SU-DHL-6 (cell line): ENCODE results near the gene ADCY7.

Experiments
- H2AFZ ChIP-seq: fragments of 200-600 bp; sonication (generic); 2 replicates; pipeline ENCODE4 v1.6.1; 2014; ENCODE audit warnings: low read depth, mild to moderate bottlenecking, moderate library complexity, mixed read lengths, antibody characterized with exemption, low read length; ENCODE audit not compliant: severe bottlenecking
- H3F3A ChIP-seq: fragments of 200-600 bp; shearing (Covaris generic); 2 replicates; pipeline ENCODE4 v1.6.0; 2016; ENCODE audit warnings: antibody characterized with exemption, mild to moderate bottlenecking; ENCODE audit not compliant: insufficient read depth
- H3K27ac ChIP-seq: fragments of 200-600 bp; sonication (generic); 2 replicates; pipeline ENCODE4 v1.5.1; 2016; ENCODE audit warnings: low read depth, mild to moderate bottlenecking, low read length, moderate library complexity, mixed read lengths
- H3K27me3 ChIP-seq: fragments of 200-600 bp; sonication (generic), shearing (Covaris generic); 2 replicates; pipeline ENCODE4 v1.6.0; 2014; ENCODE audit warnings: mild to moderate bottlenecking, low read length
- H3K36me3 ChIP-seq: fragments of 200-600 bp; sonication (generic); 2 replicates; pipeline ENCODE4 v1.6.1; 2014; ENCODE audit warnings: mild to moderate bottlenecking, low read length, mixed read lengths
- H3K4me2 ChIP-seq: fragments of 300-600, 200-600 bp; shearing (Covaris generic), sonication (generic); 2 replicates; pipeline ENCODE4 v1.6.0; 2014; ENCODE audit warnings: low read length, low read depth, mild to moderate bottlenecking; ENCODE audit not compliant: poor library complexity, severe bottlenecking
- H3K4me3 ChIP-seq: fragments of 200-600 bp; sonication (generic); 2 replicates; pipeline ENCODE4 v1.5.1; 2014; ENCODE audit warnings: antibody characterized with exemption, low read length, mild to moderate bottlenecking, mixed read lengths; ENCODE audit not compliant: insufficient read depth, poor library complexity, severe bottlenecking
- H3K79me2 ChIP-seq: fragments of 200-600 bp; sonication (generic); 2 replicates; pipeline ENCODE4 v1.6.1; 2014; ENCODE audit warnings: mild to moderate bottlenecking, low read length, moderate library complexity; ENCODE audit not compliant: insufficient read depth
- H3K9ac ChIP-seq: fragments of 200-600 bp; sonication (generic); 2 replicates; pipeline ENCODE4 v1.7.0; 2014; ENCODE audit warnings: mild to moderate bottlenecking, low read length
- H3K9me2 ChIP-seq: fragments of 200-600 bp; sonication (generic); replicated peaks from 2 replicates; pipeline ENCODE4 v1.6.1; 2014; ENCODE audit warnings: low read length; ENCODE audit not compliant: insufficient read depth
- H3K9me3 ChIP-seq: fragments of 200-600 bp; sonication (generic); 2 replicates; pipeline ENCODE4 v1.6.1; 2014; ENCODE audit warnings: low read length, mixed read lengths; ENCODE audit not compliant: insufficient read depth
- H4K20me1 ChIP-seq: fragments of 200-600 bp; sonication (generic); 2 replicates; pipeline ENCODE4 v1.6.1; 2014; ENCODE audit warnings: low read depth, mild to moderate bottlenecking, antibody characterized with exemption, low read length, moderate library complexity, mixed read lengths
- EZH2phosphoT487 ChIP-seq: fragments of 200-600 bp; sonication (generic), shearing (Covaris generic); conservative IDR thresholded peaks from 2 replicates; pipeline ENCODE4 v1.6.1; 2018; ENCODE audit warnings: mild to moderate bottlenecking, antibody characterized with exemption, low read length, moderate library complexity, mixed read lengths
- TF ChIP-seq, protein P1 (sequence below): fragments of 200-600 bp; sonication (generic); IDR thresholded peaks from one replicate; pipeline ENCODE4 v1.5.1; 2017; ENCODE audit warnings: antibody characterized with exemption, mild to moderate bottlenecking, low read length, moderate library complexity; ENCODE audit not compliant: insufficient read depth, poor library complexity, severe bottlenecking

ADCY7 gene

GRCh38 chr16:50261160-50261706 lies 5.1 kb upstream of the ADCY7 start:
- Histone ChIP-seq H3K9me2 (no peaks in the 10 kb centered on the region), H3K79me2 (no peaks in the 10 kb centered on the region), H3K9me3 (no peaks in the 10 kb centered on the region), H4K20me1 (no peaks in the 10 kb centered on the region), H3K27ac (no peak overlapping the region), H2AFZ (no peak overlapping the region), H3K4me2 (no peak overlapping the region), H3K4me3 (no peak overlapping the region), H3K36me3 (no peaks in the 10 kb centered on the region), H3F3A (no peaks in the 10 kb centered on the region), H3K27me3 (no peaks in the 10 kb centered on the region), H3K9ac (no peak overlapping the region)
- no peak for TF ChIP-seq EZH2phosphoT487
- TF ChIP-seq, protein P1, sequence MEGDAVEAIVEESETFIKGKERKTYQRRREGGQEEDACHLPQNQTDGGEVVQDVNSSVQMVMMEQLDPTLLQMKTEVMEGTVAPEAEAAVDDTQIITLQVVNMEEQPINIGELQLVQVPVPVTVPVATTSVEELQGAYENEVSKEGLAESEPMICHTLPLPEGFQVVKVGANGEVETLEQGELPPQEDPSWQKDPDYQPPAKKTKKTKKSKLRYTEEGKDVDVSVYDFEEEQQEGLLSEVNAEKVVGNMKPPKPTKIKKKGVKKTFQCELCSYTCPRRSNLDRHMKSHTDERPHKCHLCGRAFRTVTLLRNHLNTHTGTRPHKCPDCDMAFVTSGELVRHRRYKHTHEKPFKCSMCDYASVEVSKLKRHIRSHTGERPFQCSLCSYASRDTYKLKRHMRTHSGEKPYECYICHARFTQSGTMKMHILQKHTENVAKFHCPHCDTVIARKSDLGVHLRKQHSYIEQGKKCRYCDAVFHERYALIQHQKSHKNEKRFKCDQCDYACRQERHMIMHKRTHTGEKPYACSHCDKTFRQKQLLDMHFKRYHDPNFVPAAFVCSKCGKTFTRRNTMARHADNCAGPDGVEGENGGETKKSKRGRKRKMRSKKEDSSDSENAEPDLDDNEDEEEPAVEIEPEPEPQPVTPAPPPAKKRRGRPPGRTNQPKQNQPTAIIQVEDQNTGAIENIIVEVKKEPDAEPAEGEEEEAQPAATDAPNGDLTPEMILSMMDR, result no peak

GRCh38 chr16:50261707-50262235 lies 4.6 kb upstream of the ADCY7 start:
- H3K4me2 ChIP-seq, result no peak overlapping the region

GRCh38 chr16:50263060-50263909 lies 3.1 kb upstream of the ADCY7 start:
- no peaks in the 10 kb centered on the region for H4K20me1 ChIP-seq
- no peaks in the 10 kb centered on the region for H3K36me3 ChIP-seq
- no peaks in the 10 kb centered on the region for H3F3A ChIP-seq
- H3K9ac ChIP-seq, result no peak overlapping the region
- no peak overlapping the region for H2AFZ ChIP-seq
- H3K27ac ChIP-seq, result no peak overlapping the region
- no peaks in the 10 kb centered on the region for H3K27me3 ChIP-seq
- TF ChIP-seq, protein P1, result no peak
- TF ChIP-seq EZH2phosphoT487, result no peak
- no peak overlapping the region for H3K4me3 ChIP-seq
- H3K4me2 ChIP-seq, result no peak overlapping the region
- no peaks in the 10 kb centered on the region for H3K9me2 ChIP-seq
- H3K9me3 ChIP-seq, result no peaks in the 10 kb centered on the region
- H3K79me2 ChIP-seq, result no peaks in the 10 kb centered on the region

More at GRCh38 chr16:50261707-50262235, 4.6 kb upstream of the ADCY7 start:
- H3K27me3 ChIP-seq, result no peaks in the 10 kb centered on the region
- H3K9me2 ChIP-seq, result no peaks in the 10 kb centered on the region
- H3K27ac ChIP-seq, result no peak overlapping the region
- no peaks in the 10 kb centered on the region for H3K36me3 ChIP-seq
- no peak overlapping the region for H3K9ac ChIP-seq
- H3K9me3 ChIP-seq, result no peaks in the 10 kb centered on the region
- no peaks in the 10 kb centered on the region for H3K79me2 ChIP-seq
- H4K20me1 ChIP-seq, result no peaks in the 10 kb centered on the region
- no peak overlapping the region for H3K4me3 ChIP-seq
- TF ChIP-seq EZH2phosphoT487, result no peak
- TF ChIP-seq, protein P1, result no peak
- H2AFZ ChIP-seq, result no peak overlapping the region
- H3F3A ChIP-seq, result no peaks in the 10 kb centered on the region
